PC-9 (cell line): ENCODE measurements around the gene PROB1.

ENCODE experiments used
- CTCF ChIP-seq: fragments of 200-600 bp; sonication (generic); conservative IDR thresholded peaks from 2 replicates; pipeline ENCODE4 v1.6.1; 2017; ENCODE audit warnings: mixed run types, antibody characterized with exemption, mild to moderate bottlenecking, moderate library complexity
- EZH2 ChIP-seq: fragments of 200-600 bp; sonication (generic); IDR thresholded peaks from 2 replicates; pipeline ENCODE4 v1.8.0; 2017; ENCODE audit warnings: antibody characterized with exemption, low read depth

GRCh38 chr5:139377226-139377625 lies 17.7 kb downstream of the PROB1 start:
- TF ChIP-seq CTCF (no peak), EZH2 (no peak)
